HG03159 (cell line): ENCODE results near the gene SIK2.

Source experiments
- ATAC-seq: cut with Tn5 transposase; IDR thresholded peaks from one replicate; pipeline ENCODE4 v1.9.1; 2021; ENCODE audit warnings: mild to moderate bottlenecking, moderate library complexity; ENCODE audit not compliant: unreplicated experiment

The SIK2 gene

DNA sequence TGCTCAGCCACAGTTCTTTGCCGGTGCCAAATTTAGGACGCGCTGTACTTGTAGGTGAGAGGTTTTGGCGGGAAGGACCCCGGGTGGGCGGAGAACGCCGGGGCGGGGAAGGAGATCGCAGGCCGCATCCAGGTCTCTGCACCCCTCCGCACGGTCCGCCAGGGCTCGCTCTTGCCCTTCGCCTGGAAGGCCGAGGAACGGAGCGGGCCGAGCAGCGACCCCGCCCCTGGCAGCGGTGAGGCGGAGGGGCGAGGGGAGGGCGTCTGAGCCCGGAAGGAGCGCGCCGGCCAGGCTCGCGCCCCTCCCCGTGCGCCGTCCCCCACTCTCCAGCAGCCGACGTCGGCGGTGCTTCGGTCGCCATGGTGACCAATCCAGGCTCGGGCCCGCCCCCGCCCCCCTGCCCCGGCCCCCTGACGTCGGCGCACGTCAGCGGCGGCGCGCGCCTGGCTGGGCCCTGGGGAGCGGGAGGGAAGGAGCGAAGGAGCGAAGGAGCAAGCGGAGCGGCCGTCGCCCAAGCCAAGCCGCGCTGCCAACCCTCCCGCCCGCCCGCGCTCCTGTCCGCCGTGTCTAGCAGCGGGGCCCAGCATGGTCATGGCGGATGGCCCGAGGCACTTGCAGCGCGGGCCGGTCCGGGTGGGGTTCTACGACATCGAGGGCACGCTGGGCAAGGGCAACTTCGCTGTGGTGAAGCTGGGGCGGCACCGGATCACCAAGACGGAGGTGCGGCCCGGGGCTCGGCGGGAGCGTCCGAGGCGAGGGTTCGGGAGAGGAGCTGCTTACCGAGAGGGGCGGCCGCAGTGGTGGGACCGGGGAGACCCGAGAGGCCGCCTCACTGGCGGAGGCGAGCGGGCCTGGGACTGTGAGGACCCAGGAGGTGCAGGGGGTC lies at the start of gene SIK2:
SIK2 (plus strand) TSS at position 471 of the 886 bp plus-strand sequence; CDS start at position 586, 115 bp downstream.
- peak; percentile 84 for ATAC-seq

DNA sequence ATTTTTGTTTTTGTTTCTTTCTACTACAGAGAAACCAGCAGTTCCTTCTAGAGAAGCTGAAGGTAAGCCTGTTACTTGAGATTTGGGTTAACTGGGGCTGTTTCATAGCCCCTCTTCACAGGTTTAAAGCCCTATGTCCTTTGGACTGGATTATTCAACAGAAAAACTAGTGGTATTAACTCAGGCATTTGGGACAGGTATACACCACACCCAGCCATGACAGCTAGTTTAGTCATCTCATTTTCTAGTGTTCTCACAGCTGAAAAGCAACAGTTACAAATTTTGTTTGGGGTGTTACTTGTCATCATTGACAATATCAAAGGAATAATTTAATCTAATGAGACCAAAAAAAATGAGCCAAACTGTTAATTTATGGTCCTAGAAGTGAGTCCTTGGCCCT lies 47.7 kb upstream of the SIK2 start:
- ATAC-seq = no peak

DNA sequence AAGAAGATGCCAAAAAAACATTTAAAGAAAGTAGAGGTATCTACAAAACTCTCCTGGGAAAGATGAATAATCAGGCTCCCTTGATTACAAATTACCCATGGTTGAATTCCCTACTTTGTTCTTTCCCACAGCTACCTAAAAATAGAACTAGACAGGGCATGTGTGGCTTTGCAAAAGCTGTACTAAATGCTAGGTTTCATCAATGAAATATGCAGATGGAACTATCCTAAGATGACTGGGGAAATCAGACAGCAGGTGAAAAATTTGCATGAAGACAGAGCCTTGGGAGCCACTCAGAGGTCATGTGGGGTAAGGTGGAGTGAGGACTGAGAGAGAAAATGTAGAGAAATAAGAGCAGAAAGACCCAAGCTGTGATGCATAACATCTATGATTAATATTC lies 47.0 kb upstream of the SIK2 start:
- ATAC-seq = no peak

DNA sequence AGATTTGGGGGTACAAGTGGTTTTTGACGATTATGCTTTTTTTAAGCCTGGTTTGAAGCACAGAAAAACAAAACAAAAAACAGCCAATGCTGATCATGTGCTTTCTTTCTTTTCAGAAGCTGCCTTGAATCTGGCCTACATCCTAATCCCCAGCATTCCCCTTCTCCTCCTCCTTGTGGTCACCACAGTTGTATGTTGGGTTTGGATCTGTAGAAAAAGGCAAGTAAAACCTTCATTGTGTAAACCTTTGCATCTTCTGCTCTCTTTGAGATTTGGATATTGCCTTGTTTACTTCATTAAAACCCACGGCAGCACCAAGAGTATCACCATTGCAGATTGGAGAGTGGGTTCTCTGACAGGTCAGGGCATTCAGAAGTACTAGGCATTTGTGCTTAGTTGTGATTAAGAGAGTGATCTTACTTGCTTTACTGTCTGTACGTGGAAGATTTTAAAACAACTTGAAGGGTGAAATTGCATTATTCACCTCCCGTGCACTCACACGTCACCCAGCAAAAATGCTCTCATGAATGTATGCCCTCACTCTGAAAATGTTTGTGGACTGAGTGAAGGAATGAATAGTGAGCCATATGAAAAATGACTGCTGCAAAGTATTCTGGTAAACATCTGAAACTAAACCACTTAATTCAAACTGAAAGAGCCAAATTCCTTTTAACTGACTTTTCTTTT lies 44.7 kb upstream of the SIK2 start:
- no peak for ATAC-seq

DNA sequence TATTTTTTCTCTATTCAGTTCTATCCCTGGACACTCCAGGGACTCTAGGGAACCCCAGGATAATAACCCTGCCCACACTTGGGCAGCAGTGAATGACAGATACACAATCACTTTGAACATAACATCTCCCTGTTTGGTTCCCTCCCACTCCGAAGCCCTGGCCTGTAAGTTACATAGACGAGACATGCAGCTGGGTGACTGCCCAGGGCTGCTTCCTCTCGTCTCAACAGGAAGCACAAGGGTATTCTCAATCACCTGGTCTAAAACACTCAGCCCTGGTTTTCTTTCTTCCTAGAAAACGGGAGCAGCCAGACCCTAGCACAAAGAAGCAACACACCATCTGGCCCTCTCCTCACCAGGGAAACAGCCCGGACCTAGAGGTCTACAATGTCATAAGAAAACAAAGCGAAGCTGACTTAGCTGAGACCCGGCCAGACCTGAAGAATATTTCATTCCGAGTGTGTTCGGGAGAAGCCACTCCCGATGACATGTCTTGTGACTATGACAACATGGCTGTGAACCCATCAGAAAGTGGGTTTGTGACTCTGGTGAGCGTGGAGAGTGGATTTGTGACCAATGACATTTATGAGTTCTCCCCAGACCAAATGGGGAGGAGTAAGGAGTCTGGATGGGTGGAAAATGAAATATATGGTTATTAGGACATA lies 42.3 kb upstream of the SIK2 start:
- ATAC-seq = no peak

DNA sequence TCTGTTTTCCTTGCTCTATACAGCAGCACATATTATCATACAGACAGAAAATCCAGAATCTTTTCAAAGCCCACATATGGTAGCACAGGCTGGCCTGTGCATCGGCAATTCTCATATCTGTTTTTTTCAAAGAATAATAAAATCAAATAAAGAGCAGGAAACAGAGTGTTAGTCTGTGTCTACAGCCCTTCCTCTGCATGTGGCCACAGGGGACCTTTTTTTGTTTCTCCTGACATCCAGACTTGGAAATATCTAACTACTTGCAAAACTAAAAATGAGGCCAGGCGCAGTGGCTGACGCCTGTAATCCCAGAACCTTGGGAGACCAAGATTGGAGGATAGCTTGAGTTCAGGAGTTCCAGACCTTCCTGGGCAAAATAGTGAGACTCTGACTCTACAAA lies 41.4 kb upstream of the SIK2 start:
- no peak for ATAC-seq

DNA sequence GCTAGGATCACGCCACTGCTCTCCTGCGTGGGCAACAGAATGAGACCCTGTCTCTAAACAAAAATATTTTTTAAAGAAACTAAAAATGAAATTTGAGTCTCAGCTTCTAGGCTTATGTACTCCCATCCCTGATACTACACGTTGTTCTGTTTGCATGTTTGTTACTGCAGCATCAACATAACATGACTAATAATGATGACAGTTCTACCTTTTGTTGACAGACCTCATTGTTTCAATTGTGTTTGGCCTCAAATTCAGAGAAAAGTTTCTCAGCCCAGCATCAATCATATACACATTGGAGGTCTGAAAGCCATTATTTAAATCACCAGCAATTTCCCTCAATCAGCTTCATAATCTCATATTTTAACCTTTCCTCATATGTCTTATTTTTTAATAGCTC lies 40.9 kb upstream of the SIK2 start:
- no peak for ATAC-seq

DNA sequence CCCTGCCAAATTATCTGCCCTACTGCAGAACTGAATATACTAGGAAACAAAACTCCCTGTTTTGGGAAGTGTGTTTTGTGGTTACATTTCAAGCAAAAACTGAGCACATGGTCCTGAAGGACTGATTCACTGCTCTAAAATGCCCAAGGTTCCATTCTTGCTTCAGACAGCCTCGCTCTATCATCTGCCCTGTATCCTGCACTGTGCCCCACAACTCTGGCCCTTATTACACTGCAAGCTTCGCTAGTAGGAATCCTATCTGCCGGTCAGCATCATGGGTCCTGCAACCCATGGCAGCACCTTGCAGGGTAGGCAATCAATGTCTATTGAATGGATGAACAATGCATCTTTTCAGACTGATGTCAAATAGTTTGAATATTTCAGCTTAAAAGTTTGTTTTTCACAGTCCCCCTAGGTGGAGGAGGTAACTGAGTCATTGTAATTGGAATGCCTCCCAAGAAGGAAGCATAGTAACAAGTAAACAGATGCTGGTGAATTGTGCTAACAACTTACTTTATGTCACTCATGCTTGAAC lies 40.4 kb upstream of the SIK2 start:
- ATAC-seq = no peak

DNA sequence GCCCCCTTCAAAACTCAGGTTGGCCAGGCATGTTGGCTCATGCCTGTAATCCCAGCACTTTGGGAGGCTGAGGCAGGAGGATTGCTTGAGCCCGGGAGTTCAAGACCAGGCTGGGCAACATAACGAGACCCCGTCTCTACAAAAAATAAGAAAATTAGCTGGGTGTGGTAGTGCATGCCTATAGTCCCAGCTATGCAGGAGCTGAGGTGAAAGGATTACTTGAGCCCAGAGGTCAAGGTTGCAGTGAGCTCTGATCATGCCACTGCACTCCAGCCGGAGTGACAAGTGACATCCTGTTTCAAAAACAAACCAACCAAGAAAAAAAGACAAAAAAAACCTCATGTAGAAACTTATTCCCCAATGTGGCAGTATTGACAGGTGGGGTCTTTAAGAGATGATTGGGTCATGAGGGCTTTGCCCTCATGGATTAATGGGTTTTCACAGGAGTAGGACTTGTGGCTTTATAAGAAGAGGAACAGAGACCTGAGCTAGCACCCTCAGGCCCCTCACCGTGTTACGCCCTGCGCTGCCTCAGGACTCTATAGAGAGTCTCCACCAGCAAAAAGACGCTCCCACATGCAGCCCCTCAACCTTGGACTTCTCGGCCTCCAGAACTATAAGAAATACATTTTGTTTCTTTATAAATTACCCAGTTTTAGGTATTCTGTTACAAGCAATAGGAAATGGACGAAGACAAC lies 39.4 kb upstream of the SIK2 start:
- ATAC-seq = no peak

DNA sequence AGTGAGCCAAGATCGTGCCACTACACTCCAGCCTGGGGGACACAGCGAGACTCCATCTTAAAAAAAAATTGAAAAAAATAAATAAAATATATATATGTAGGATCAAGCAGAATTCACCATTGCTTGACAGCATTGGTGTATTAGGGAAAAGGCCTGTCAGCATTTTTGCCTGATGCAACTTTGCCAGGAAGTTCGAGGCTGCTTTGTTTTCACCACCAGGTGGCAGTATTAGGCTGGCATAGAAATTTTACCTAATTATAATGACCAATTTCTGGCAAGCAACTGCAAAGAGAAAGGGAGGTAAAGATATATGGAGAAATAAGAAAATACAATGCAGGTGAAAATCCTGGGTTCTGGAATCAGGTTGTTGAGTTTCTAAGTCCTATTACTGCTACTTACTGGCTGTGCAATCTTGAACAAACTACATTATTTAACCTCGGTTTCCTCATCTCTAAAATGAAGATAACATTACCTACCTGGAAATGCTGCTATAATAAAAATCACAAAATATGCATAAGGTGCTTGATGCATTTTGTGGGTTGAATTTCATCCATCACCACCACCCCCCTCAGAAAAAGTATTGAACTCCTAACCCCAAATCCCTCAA lies 37.0 kb upstream of the SIK2 start:
- no peak for ATAC-seq

DNA sequence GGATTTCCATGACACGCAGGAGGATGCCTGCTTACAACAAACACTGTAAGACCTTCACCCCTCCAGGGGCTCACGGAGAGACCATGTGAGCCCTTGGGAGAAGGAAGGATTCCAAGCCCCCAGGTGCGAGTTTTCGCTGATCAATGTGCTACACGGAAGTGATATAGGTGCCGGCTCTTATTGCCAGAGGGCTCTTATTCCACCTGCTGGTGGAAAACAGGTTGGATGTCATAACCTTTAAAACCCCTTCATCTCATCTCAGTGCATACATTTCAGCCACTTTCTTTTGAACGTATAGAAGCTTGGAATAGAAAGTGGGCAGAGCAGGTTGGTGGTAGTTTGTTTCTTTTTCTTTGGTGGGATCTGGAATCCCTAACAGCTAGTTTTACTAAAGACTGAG lies 35.9 kb upstream of the SIK2 start:
- no peak for ATAC-seq

DNA sequence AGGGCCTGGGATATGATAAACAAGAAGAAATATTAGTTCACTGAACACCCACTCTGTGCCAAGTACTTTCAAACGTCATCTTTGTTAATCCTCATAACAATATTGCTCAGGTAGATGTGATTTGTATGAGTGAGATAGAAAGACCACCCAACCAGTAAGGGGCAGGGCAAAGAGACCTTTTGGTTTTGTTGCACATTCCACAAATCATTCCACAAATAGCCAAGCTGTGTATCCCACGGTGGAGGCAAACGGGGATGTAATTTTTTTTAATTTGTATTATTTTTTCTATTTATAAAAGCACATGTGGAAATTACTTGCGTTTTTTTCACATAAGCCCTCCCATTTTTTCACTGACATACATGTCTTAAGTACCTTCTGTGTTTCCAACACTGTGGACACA lies 32.8 kb upstream of the SIK2 start:
- no peak for ATAC-seq

DNA sequence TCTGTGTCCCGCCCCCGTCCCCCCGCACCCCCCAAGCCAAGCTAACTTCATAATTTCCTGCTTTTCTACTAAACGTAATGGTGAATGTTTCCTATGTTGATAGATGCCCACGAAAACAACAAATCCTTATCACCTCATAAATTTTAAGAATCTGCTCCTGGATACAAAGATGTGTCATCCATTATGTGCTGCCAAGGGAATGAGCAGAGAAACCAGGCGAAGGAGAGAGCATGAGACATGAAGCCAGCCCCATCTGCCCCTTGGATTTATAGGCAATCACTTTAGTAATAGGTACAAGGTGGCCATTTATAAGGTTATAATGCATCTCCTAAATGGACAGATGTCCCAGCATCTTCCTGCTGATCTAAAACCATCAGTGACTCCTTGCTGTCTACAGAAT lies 31.5 kb upstream of the SIK2 start:
- no peak for ATAC-seq

DNA sequence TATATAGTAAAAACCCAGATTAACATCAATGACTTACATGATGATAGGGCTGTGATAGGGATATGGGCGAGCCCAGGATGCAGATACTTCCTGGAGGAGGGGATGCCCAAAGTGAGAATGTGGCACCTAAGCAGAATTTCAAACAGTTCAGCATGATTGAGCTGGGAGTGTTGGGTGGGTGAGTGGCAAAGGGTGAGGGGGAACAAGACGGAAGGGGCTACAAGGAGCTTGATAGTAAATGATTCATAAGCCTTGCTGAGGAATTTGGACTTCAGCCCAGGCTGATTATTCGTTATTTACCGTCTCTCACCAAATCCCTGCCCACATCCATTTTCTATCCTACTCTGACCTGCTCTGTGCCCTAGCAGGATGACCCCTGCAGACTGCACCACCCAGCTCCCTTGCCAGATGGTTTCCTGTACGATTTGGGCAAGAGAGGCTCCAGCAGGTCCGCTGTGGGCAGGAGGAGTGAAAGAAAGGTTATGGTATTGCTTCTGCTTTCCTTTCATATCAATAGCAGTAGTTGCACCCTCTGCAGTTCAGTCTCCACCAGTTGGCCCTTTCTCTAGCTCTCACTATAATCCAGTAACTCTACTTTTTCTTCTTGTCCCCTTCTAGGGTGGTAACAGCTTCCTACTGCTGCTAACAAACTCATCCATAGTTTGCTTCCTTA lies 30.3 kb upstream of the SIK2 start:
- ATAC-seq = no peak

DNA sequence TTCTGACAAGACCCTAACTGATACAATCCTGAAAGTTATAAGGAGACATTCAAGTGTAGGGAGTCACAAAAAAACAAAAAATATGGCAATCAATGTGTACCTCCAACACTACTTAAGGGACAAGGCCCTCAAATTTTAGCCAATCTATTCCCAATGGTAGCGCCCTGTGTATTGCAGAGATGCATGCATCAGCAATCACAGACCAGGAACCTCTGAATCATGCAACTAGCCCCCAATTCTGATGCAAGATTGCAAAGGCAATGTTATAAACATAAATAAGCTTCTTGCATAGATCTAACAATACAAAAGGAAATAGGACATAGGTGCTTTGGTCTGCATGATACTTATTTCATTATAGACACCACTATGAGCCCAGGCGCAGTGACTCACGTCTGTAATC lies 29.7 kb upstream of the SIK2 start:
- no peak for ATAC-seq

DNA sequence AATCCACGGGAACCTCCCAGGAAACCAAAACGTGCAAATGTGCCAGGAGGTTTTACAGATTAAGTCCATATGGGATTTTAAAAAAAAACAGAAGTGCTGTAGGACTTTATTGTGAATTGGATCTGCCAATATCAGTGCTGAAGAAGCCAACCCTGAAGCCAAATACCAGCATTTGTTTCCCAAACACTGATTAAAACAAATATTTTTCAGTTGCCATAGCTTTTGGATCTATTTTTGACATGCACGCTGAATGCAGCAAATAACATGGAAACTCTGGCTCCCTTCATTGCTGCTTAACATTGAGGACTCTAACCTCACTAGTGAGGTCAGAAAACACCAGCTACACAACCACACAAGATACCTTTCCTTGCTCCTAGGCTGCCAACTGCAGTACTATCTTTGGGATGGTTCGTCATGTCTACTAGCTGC lies 28.4 kb upstream of the SIK2 start:
- no peak for ATAC-seq

DNA sequence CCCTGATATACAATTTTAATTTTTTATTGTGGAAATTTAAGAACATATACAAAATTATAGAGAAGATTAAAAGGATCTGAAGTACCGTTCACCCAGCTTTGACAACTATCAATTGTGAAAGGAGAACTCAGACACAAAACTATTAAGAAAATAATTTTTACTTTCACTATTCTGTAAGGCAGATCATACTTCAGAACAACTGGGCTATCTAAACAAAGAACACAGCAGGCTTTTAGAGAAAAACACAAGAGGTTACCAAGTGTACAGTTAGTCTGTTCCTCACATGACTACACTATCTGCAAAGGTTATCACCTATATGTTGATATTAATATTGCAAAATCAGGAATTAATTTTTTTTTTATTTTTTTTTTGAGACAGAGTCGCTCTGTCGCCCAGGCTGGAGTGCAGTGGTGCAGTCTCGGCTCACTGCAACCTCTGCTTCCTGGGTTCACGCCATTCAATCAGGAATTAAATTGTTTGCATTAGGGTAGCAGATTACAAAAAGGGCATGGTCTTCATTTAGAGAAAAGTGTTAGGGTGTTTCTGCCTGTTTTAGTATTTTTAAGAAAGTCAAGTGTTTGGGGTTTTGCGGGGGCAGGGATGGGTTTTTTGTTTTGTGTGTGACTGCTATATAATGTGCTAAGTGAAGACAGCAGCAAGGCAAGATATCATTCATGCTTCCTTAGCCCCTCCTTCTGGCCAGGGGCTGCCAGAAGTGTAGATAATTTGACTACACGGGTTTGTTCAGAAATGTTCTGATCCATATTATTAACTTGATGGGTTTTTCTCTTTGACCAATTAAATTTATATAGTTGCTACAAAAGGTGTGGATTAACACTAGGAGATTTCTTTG lies 27.6 kb upstream of the SIK2 start:
- ATAC-seq = no peak

DNA sequence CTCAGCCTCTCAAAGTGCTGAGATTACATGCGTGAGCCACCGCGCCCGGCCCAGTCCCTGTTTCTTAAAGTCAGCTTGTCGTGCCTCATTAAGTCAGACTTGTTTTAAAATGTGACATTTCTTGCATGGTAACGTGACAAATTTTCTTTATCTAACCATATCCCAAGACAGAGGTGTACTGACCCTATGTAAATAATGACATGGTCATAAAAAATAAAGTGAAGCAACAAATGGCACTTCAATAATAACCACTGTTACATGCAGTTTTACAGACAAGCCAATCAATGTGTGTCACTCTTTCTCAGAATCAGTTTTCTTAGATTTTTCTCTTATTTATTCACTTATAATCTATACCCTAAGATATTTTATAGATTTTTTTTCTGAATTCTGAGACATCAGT lies 26.5 kb upstream of the SIK2 start:
- no peak for ATAC-seq

DNA sequence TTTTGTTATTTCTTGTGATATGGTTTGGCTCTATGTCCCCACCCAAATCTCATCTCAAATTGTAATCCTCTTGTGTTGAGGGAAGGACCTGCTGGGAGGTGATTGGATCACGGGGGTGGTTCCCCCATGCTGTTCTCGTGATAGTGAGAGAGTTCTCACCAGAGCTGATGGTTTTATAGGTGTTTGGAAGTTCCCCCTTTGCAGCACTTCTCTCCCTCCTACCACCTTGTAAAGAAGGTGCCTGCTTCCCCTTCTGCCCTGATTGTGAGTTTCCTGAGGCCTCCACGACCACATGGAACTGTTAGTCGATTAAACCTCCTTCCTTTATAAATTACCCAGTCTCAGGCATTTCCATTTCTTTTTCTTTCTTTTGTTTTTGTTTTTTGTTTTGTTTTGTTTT lies 24.4 kb upstream of the SIK2 start:
- no peak for ATAC-seq
